AG10803 (cell line): ENCODE measurements around the gene TRABD2B.

ENCODE experiments used
- DNase-seq: peaks from one replicate; pipeline ENCODE4 v3.0.0; 2010; ENCODE audit warnings: low read depth
- H3K4me3 ChIP-seq: 2 replicates; pipeline ENCODE4 v1.5.1; 2011; ENCODE audit warnings: mild to moderate bottlenecking, low read length, control low read depth
- TF ChIP-seq, protein P1 (sequence below): conservative IDR thresholded peaks from 2 replicates; pipeline ENCODE4 v1.5.1; 2011; ENCODE audit warnings: mild to moderate bottlenecking, low read length, control low read depth, inconsistent platforms

TRABD2B gene

GRCh38 chr1:47890779-47891178 is 106.4 kb downstream of the TRABD2B start:
- no peak overlapping the region for H3K4me3 ChIP-seq
- TF ChIP-seq, protein P1, sequence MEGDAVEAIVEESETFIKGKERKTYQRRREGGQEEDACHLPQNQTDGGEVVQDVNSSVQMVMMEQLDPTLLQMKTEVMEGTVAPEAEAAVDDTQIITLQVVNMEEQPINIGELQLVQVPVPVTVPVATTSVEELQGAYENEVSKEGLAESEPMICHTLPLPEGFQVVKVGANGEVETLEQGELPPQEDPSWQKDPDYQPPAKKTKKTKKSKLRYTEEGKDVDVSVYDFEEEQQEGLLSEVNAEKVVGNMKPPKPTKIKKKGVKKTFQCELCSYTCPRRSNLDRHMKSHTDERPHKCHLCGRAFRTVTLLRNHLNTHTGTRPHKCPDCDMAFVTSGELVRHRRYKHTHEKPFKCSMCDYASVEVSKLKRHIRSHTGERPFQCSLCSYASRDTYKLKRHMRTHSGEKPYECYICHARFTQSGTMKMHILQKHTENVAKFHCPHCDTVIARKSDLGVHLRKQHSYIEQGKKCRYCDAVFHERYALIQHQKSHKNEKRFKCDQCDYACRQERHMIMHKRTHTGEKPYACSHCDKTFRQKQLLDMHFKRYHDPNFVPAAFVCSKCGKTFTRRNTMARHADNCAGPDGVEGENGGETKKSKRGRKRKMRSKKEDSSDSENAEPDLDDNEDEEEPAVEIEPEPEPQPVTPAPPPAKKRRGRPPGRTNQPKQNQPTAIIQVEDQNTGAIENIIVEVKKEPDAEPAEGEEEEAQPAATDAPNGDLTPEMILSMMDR, result no peak
- DNase-seq, result no peak

GRCh38 chr1:47888294-47888629 is 108.9 kb downstream of the TRABD2B start:
- no peak for DNase-seq
- TF ChIP-seq, protein P1, result no peak
- H3K4me3 ChIP-seq, result no peak overlapping the region

GRCh38 chr1:47887475-47888293 is 109.5 kb downstream of the TRABD2B start:
- no peak overlapping the region for H3K4me3 ChIP-seq
- TF ChIP-seq, protein P1, result no peak
- no peak for DNase-seq

DNA sequence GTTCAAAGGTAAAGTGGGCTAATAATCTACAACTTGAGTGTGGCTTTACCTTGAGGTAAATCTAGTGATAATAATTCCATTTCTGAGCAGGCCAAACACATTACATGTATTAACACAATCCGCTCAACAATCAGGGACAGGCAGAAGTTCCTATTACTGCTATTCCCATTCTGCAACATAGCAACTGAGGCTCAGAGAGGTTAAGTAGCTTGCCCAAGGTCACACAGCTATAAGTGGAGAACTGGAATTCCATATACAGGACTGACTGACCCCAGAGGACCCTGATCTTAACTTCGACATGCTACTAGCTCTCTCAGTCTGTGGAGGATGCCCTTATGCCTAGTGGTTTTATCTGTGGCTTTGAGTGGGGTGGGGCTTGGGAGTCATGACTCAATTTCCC is 110.1 kb downstream of the TRABD2B start:
- no peak for DNase-seq
- TF ChIP-seq, protein P1, result no peak
- H3K4me3 ChIP-seq, result no peak overlapping the region

DNA sequence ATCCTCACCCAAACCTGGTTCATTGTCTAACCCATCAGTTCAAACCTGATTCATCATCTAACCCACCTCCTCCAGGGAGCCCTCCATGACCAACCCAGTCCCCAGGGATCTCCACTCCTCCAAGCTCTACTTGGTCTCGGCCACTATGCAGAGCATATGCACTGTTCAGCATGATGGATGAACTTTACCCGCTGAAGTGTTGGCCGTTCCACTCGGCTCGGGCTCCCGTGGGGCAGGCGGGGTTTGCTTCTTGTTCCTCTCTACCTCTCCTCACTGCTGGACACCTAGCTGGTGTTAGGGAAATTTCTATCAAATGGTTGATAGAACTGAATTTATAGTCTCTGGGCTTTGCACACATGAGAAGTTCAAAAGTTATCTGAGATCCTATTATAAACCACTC is 111.0 kb downstream of the TRABD2B start:
- no peak overlapping the region for H3K4me3 ChIP-seq
- TF ChIP-seq, protein P1, result no peak
- DNase-seq, result no peak

GRCh38 chr1:47885062-47885830 is 111.9 kb downstream of the TRABD2B start:
- TF ChIP-seq, protein P1, result no peak
- H3K4me3 ChIP-seq, result no peak overlapping the region
- DNase-seq, result no peak

DNA sequence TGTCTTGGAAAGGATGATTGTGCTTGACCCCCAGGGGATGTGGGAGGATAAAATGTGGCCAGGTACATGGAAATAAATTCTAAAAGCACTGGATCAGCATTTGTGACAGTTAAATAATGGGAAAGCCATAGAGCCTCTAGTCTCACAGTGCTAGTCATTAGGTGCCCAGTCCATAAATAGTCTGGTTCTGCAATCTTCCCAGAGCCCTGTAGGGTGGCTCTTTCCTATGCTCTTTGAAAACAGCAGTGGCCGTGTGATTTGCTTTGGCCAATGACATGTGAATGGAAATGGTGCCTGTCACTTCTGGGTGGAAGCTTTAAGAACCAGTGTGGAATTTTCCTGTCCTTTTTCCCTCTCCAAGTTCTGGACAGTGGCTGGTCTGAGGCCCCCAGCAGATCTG is 113.2 kb downstream of the TRABD2B start:
- no peak overlapping the region for H3K4me3 ChIP-seq
- DNase-seq, result no peak
- TF ChIP-seq, protein P1, result no peak
